IMR-90 (cell line): ENCODE data around the gene HRAS. TPM values are rescaled to one million over a fixed set of nuclear protein-coding genes. Genes with fewer than 3 reads are reported as not detected.

Experiments
- ATAC-seq: fragments of 200-7000 bp; cut with Tn5 transposase; 2 replicates; pipeline ENCODE4 v1.9.1; 2020; ENCODE audit warnings: low read depth, mild to moderate bottlenecking, moderate library complexity
- BruUV-seq: library from RNA; stranded (reverse); fragments of 400-500 nt; replicated peaks from 2 replicates; lab custom pipeline; 2021; lab: Mats Ljungman, UMichigan
- CTCF ChIA-PET: fragments of 300-600 bp; formaldehyde crosslinking; extraction: SDS; loops from one replicate; lab custom pipeline; 2021; ENCODE audit warnings: antibody characterized with exemption; lab: Yijun Ruan, JAX
- POLR2A ChIA-PET: fragments of 300-600 bp; sonication (Branson Sonifier 250); formaldehyde crosslinking; loops from one replicate; lab custom pipeline; 2022; ENCODE audit warnings: antibody characterized with exemption; ENCODE audit not compliant: unreplicated experiment; lab: Charles Lee
- DNase-seq: peaks from one replicate; pipeline ENCODE4 v3.0.0; 2013
- H2AFZ ChIP-seq: replicated peaks from 2 replicates; pipeline ENCODE3; 2013; ENCODE audit warnings: low read length, mild to moderate bottlenecking; ENCODE audit not compliant: poor library complexity
- H2AK5ac ChIP-seq: 2 replicates; pipeline ENCODE4 v1.6.1; 2013; ENCODE audit warnings: low read depth, low read length, inconsistent platforms
- H2AK9ac ChIP-seq: replicated peaks from 2 replicates; pipeline ENCODE3; 2013; ENCODE audit warnings: mild to moderate bottlenecking, low read depth, low read length, moderate library complexity; ENCODE audit not compliant: poor library complexity
- H2BK120ac ChIP-seq: 2 replicates; pipeline ENCODE4 v1.6.1; 2013; ENCODE audit warnings: low read depth, low read length, inconsistent platforms
- H2BK15ac ChIP-seq: 3 replicates; pipeline ENCODE4 v1.6.1; 2013; ENCODE audit warnings: low read depth, low read length, inconsistent platforms
- H2BK20ac ChIP-seq: 2 replicates; pipeline ENCODE4 v1.6.1; 2013; ENCODE audit warnings: low read depth, mild to moderate bottlenecking, inconsistent platforms, low read length, moderate library complexity
- H2BK5ac ChIP-seq: 2 replicates; pipeline ENCODE4 v1.6.1; 2013; ENCODE audit warnings: mild to moderate bottlenecking, low read depth, low read length, inconsistent platforms; ENCODE audit not compliant: poor library complexity, severe bottlenecking
- H3K14ac ChIP-seq: replicated peaks from 2 replicates; pipeline ENCODE4 v1.6.1; 2013; ENCODE audit warnings: low read depth, low read length, inconsistent platforms
- H3K18ac ChIP-seq: 2 replicates; pipeline ENCODE4 v1.6.1; 2013; ENCODE audit warnings: low read depth, low read length, control low read depth
- H3K23ac ChIP-seq: 2 replicates; pipeline ENCODE4 v1.6.1; 2013; ENCODE audit warnings: low read depth, low read length, inconsistent platforms
- H3K27ac ChIP-seq: 2 replicates; pipeline ENCODE4 v1.5.1; 2013; ENCODE audit warnings: mild to moderate bottlenecking, control low read depth, low read length; ENCODE audit not compliant: insufficient read depth
- H3K27me3 ChIP-seq: 2 replicates; pipeline ENCODE4 v1.6.1; 2013; ENCODE audit warnings: low read length; ENCODE audit not compliant: control insufficient read depth, insufficient read depth
- H3K36me3 ChIP-seq: 2 replicates; pipeline ENCODE4 v1.6.1; 2013; ENCODE audit warnings: low read length, mixed read lengths; ENCODE audit not compliant: control insufficient read depth, insufficient read depth
- H3K4ac ChIP-seq: 2 replicates; pipeline ENCODE4 v1.6.1; 2013; ENCODE audit warnings: low read depth, low read length, inconsistent platforms
- H3K4me1 ChIP-seq: 2 replicates; pipeline ENCODE4 v1.6.1; 2013; ENCODE audit warnings: low read length, mixed read lengths; ENCODE audit not compliant: control insufficient read depth, insufficient read depth
- H3K4me2 ChIP-seq: 2 replicates; pipeline ENCODE4 v1.6.1; 2013; ENCODE audit warnings: low read depth, mild to moderate bottlenecking, control low read depth, low read length, moderate library complexity
- H3K4me3 ChIP-seq: 2 replicates; pipeline ENCODE4 v1.5.1; 2013; ENCODE audit warnings: low read depth, mild to moderate bottlenecking, control low read depth, low read length, moderate library complexity; ENCODE audit not compliant: insufficient read depth
- H3K56ac ChIP-seq: 2 replicates; pipeline ENCODE4 v1.6.1; 2013; ENCODE audit warnings: low read length, inconsistent platforms; ENCODE audit not compliant: insufficient read depth; ENCODE audit errors: extremely low read depth
- H3K79me1 ChIP-seq, 2 experiments: 2 replicates each; pipeline ENCODE4 v1.6.1; 2013; ENCODE audit warnings: low read length in 2 of 2, inconsistent platforms in 1 of 2, low read depth in 1 of 2
- H3K9ac ChIP-seq: 2 replicates; pipeline ENCODE4 v1.6.1; 2013; ENCODE audit warnings: low read depth, low read length, control low read depth
- H3K9me1 ChIP-seq: 2 replicates; pipeline ENCODE4 v1.6.1; 2013; ENCODE audit warnings: low read length, inconsistent platforms; ENCODE audit not compliant: insufficient read depth
- H3K9me3 ChIP-seq: 2 replicates; pipeline ENCODE4 v1.6.1; 2013; ENCODE audit warnings: low read length; ENCODE audit not compliant: control insufficient read depth, insufficient read depth
- H4K20me1 ChIP-seq: 2 replicates; pipeline ENCODE4 v1.6.1; 2013; ENCODE audit warnings: low read length, inconsistent platforms; ENCODE audit not compliant: insufficient read depth
- H4K5ac ChIP-seq: 2 replicates; pipeline ENCODE4 v1.6.1; 2013; ENCODE audit warnings: mild to moderate bottlenecking, low read depth, low read length, control low read depth
- H4K8ac ChIP-seq, 2 experiments: 2 replicates each; pipeline ENCODE4 v1.6.1; 2013; ENCODE audit warnings: low read depth in 2 of 2, low read length in 2 of 2, control low read depth in 1 of 2, inconsistent platforms in 1 of 2
- H4K91ac ChIP-seq: 2 replicates; pipeline ENCODE4 v1.6.1; 2013; ENCODE audit warnings: low read depth, low read length, inconsistent platforms; ENCODE audit not compliant: insufficient read depth
- RFX5 ChIP-seq: IDR thresholded peaks from 2 replicates; pipeline ENCODE4 v1.8.0; 2012; ENCODE audit warnings: low read depth, mild to moderate bottlenecking, low read length, moderate library complexity
- USF2 ChIP-seq: fragments of 150-350 bp; IDR thresholded peaks from 2 replicates; pipeline ENCODE4 v1.6.1; 2017; ENCODE audit warnings: mild to moderate bottlenecking, antibody characterized with exemption, low read length, low read depth
- WGBS, 2 experiments: methylation state at CpG; one replicate each; pipeline versions ENCODE4 v1.1.5 to v1.1.7; 2013; ENCODE audit warnings: missing lambda C conversion rate in 2 of 2; ENCODE audit not compliant: insufficient read length in 1 of 2; ENCODE audit errors: extremely low coverage in 2 of 2; 5-methylcytosine and 5-hydroxymethylcytosine counted together
- dilution Hi-C: fragments of 300-500 bp; cut with HindIII; formaldehyde crosslinking; loops from one replicate; pipeline ENCODE4 v1.14.3; 2018; ENCODE audit warnings: low sequenced_read_pairs; ENCODE audit not compliant: unreplicated experiment
- in situ Hi-C: fragments of 300-500 bp; cut with MboI; formaldehyde crosslinking; loops from 3 replicates; pipeline ENCODE4 v1.14.3; 2019; ENCODE audit warnings: low sequenced_read_pairs, inconsistent platforms, mixed read lengths
- intact Hi-C: fragments of 100-400 bp; cut with micrococcal nuclease; formaldehyde crosslinking; loops from 2 replicates; pipeline ENCODE4 v1.10.0; 2022
- polyA plus RNA-seq, 3 experiments: library from polyadenylated mRNA; depleted of rRNA; stranded (reverse); fragments of >200 nt; gene quantifications; 2 replicates each; pipeline ENCODE4 v1.2.3, GENCODE V29; 2012; ENCODE audit warnings: low replicate concordance in 1 of 3
- total RNA-seq: library from RNA; depleted of rRNA; stranded (reverse); fragments of >200 nt; gene quantifications from 2 replicates; pipeline ENCODE4 v1.2.3, GENCODE V29; 2012

HRAS gene
- total and polyA plus RNA-seq, 2 of the 4 experiments (the other 2 are of a cell fraction) = 108 to 123 TPM

- Histone ChIP-seq H3K27me3 (no peaks in the 10 kb centered on the region), H2AK5ac (no peak overlapping the region), H3K23ac (no peak overlapping the region), H3K4me1 (no peaks in the 10 kb centered on the region), H2AFZ (no peak overlapping the region), H2BK15ac (no peak overlapping the region), H3K79me1 (peaks cover 0 to 16% of the 10 kb centered on the region in 2 experiments; a peak in 2 of 4 replicates), H2AK9ac (no peak overlapping the region), H4K91ac (no peak overlapping the region), H3K4ac (no peak overlapping the region), H3K18ac (no peak overlapping the region), H3K36me3 (peaks cover 29% of the 10 kb centered on the region), H3K9me3 (no peaks in the 10 kb centered on the region), H3K9ac (no peak overlapping the region), H2BK120ac (no peak overlapping the region), H3K4me2 (no peak overlapping the region), H4K5ac (no peak overlapping the region), H3K56ac (no peak overlapping the region), H2BK5ac (no peak overlapping the region), H3K9me1 (no peaks in the 10 kb centered on the region), H3K14ac (no peak overlapping the region), H4K8ac (no peak overlapping the region), H2BK20ac (no peak overlapping the region), H3K4me3 (no peak overlapping the region), H3K27ac (no peak overlapping the region), H4K20me1 (peaks cover under 1% of the 10 kb centered on the region; the same call in 1 of the 2 replicates)
- TF ChIP-seq USF2 (no peak), RFX5 (no peak)
- in situ Hi-C loops (no loop called here), intact Hi-C loops (no loop called here), dilution Hi-C loops (no loop called here)
- no peak for ATAC-seq
- no peak for DNase-seq
- ChIA-PET POLR2A (no interaction called here), CTCF (no interaction called here)
- 98% methylated on average over 27 of the region's 37 CpGs; no CpG with 5 or more reads in 1 of the 2 experiments for WGBS, 2 experiments
- no TSS peak for BruUV-seq
Measured at GRCh38 chr11:489610-490185, 45.7 kb downstream of the HRAS start.
